Bone marrow (tissue), 2 donors: ENCODE results near the gene VPS50.
"Not testable (repeated sequence)": the region's sequence is repeated elsewhere in the genome, so short reads cannot be mapped to it uniquely, and the experiment has no call there.

Experiments
- DNase-seq, 2 donors: peaks; one replicate each; lab custom pipeline; 2025; lab: John Stamatoyannopoulos, UW

The VPS50 gene

GRCh38 chr7:93238748-93239147 lies 6.6 kb downstream of the VPS50 start:
- DNase-seq: no peak

GRCh38 chr7:93239824-93240223 lies 7.7 kb downstream of the VPS50 start:
- no peak for DNase-seq

GRCh38 chr7:93242106-93242505 lies 9.9 kb downstream of the VPS50 start:
- DNase-seq: no peak

- peak in 1 of 2 donors; percentile 11 for DNase-seq
Measured at GRCh38 chr7:93245525-93246432, 13.6 kb downstream of the VPS50 start.

- DNase-seq: no peak
Measured at GRCh38 chr7:93249491-93250148, 17.5 kb downstream of the VPS50 start.

- no peak for DNase-seq
Measured at GRCh38 chr7:93258661-93259060, 26.5 kb downstream of the VPS50 start.

GRCh38 chr7:93262535-93262934 lies 30.4 kb downstream of the VPS50 start:
- no peak for DNase-seq

GRCh38 chr7:93265220-93265619 lies 33.1 kb downstream of the VPS50 start:
- no peak for DNase-seq

- DNase-seq: peak in 1 of 2 donors; percentile 16
Measured at GRCh38 chr7:93279541-93279940, 47.4 kb downstream of the VPS50 start.

- no peak for DNase-seq
Measured at GRCh38 chr7:93284908-93285307, 52.7 kb downstream of the VPS50 start.

GRCh38 chr7:93293229-93293628 lies 61.1 kb downstream of the VPS50 start:
- no peak for DNase-seq

- no peak for DNase-seq
Measured at GRCh38 chr7:93298206-93298605, 66.0 kb downstream of the VPS50 start.

- DNase-seq: no peak
Measured at GRCh38 chr7:93298671-93299070, 66.5 kb downstream of the VPS50 start.

GRCh38 chr7:93301736-93302135 lies 69.6 kb downstream of the VPS50 start:
- DNase-seq: no peak

- no peak for DNase-seq
Measured at GRCh38 chr7:93307131-93307660, 75.0 kb downstream of the VPS50 start.

GRCh38 chr7:93307943-93308342 lies 75.8 kb downstream of the VPS50 start:
- DNase-seq: no peak

GRCh38 chr7:93310346-93310745 lies 78.2 kb downstream of the VPS50 start:
- no peak for DNase-seq

GRCh38 chr7:93314449-93314848 lies 82.3 kb downstream of the VPS50 start:
- no peak for DNase-seq

- DNase-seq: no peak
Measured at GRCh38 chr7:93315896-93316295, 83.7 kb downstream of the VPS50 start.

GRCh38 chr7:93316730-93317129 lies 84.6 kb downstream of the VPS50 start:
- DNase-seq: no peak

- no peak for DNase-seq
Measured at GRCh38 chr7:93320887-93321286, 88.7 kb downstream of the VPS50 start.

GRCh38 chr7:93326291-93326690 lies 94.1 kb downstream of the VPS50 start:
- not testable (repeated sequence) for DNase-seq

- DNase-seq: no peak
Measured at GRCh38 chr7:93327006-93327633, 95.0 kb downstream of the VPS50 start.
